Measurements from ENCODE around the gene SLC6A4.

GRCh38 chr17:30263552-30264333, 28.2 kb upstream of the SLC6A4 start:
- peak; percentile 60 for TF ChIP-seq GATA2 (IDR thresholded peaks at IDR 0.05; ENCODE audit: insufficient read depth, insufficient read length, low read depth, low read length)
- no peak for TF ChIP-seq CTCF (IDR thresholded peaks at IDR 0.05; ENCODE audit: extremely low read depth in 1 of 2, insufficient read depth in 1 of 2, low read depth in 1 of 2, low read length in 2 of 2)
- TF ChIP-seq POLR2AphosphoS5 (IDR thresholded peaks at IDR 0.05; ENCODE audit: insufficient read depth, low read depth, low read length), result peak; percentile 46
- TF ChIP-seq EZH2 (IDR thresholded peaks at IDR 0.05; ENCODE audit: borderline replicate concordance, low read depth, low read length, severe bottlenecking), result no peak
- TF ChIP-seq POLR2A (IDR thresholded peaks at IDR 0.05; ENCODE audit: low read depth, low read length), result no peak
